ENCODE data around the gene CDKL4.
"Not testable (repeated sequence)": the region's sequence is repeated elsewhere in the genome, so short reads cannot be mapped to it uniquely, and the experiment has no call there.

CDKL4 gene

GRCh38 chr2:39144416-39144815 is 99.4 kb downstream of the CDKL4 start:
- H3K4me3 ChIP-seq (ENCODE audit: low read depth, low read length), result no peak overlapping the region
- DNase-seq (ENCODE audit: low read depth), result no peak
- TF ChIP-seq CTCF (IDR thresholded peaks at IDR 0.05; ENCODE audit: low read depth, low read length, missing control alignments), result no peak

- TF ChIP-seq CTCF (IDR thresholded peaks at IDR 0.05; ENCODE audit: low read depth, low read length, missing control alignments), result no peak
- H3K4me3 ChIP-seq (ENCODE audit: low read depth, low read length), result no peak overlapping the region
- DNase-seq (ENCODE audit: low read depth), result no peak
These were observed 100.7 kb downstream of the CDKL4 start for GRCh38 chr2:39142904-39143605.

GRCh38 chr2:39141334-39142271 is 102.2 kb downstream of the CDKL4 start:
- no peak for TF ChIP-seq CTCF (IDR thresholded peaks at IDR 0.05; ENCODE audit: low read depth, low read length, missing control alignments)
- no peak overlapping the region for H3K4me3 ChIP-seq (ENCODE audit: low read depth, low read length)
- no peak for DNase-seq (ENCODE audit: low read depth)

DNA sequence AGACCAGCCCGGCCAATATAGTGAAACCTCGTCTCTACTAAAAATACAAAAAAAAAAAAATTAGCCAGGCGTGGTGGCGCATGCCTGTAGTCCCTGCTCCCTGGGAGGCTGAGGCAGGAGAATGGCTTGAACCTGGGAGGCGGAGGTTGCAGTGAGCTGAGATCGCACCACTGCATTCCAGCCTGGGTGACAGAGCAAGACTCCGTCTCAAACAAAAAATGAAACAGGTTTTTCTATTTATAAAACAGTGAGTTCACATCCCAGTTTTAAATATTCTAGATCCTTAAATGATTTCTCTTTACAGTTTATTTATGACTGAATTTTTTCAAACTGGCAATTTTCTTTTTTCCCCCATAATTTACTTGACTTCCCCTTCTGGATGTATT is 102.8 kb downstream of the CDKL4 start:
- DNase-seq (ENCODE audit: low read depth); H3K4me3 ChIP-seq (ENCODE audit: low read depth, low read length): not testable (repeated sequence)

GRCh38 chr2:39140322-39140847 is 103.4 kb downstream of the CDKL4 start:
- H3K4me3 ChIP-seq (ENCODE audit: low read depth, low read length), result no peak overlapping the region
- no peak for DNase-seq (ENCODE audit: low read depth)
- no peak for TF ChIP-seq CTCF (IDR thresholded peaks at IDR 0.05; ENCODE audit: low read depth, low read length, missing control alignments)

DNA sequence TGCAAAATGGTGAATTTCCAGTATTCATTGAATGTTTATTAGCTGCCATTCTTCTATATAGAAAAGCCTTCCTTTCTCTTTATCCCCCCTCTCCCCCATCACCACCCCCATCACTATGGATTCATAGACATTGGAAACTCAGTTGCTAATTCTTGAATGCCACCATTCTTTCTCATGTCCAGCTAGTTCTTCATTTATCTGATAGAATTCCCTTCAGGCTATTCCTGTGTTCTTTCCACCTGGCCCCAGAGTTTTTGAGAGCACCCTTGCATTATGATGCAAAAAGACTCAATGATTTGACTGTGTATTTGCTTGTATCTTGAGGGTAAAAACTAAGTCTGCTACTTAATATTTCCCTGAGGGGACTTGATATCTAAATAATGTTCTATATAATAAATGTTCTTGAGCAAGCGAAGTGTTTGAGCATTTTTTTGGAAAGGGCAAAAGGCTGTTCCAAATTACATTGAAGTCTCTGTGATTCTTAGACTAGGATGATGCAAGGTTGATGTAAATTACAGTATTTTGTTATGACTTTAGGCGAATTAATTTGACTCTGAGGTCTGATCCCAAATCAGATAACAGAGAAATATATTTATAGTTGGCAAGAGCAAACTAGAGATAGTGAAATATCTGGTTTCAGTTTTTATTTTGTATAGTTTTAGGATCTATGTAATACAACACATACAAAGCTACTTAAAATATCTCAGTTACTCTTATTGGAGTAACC is 104.1 kb downstream of the CDKL4 start:
- no peak for TF ChIP-seq CTCF (IDR thresholded peaks at IDR 0.05; ENCODE audit: low read depth, low read length, missing control alignments)
- no peak for DNase-seq (ENCODE audit: low read depth)
- no peak overlapping the region for H3K4me3 ChIP-seq (ENCODE audit: low read depth, low read length)

GRCh38 chr2:39138837-39139211 is 104.9 kb downstream of the CDKL4 start:
- H3K4me3 ChIP-seq (ENCODE audit: low read depth, low read length), result no peak overlapping the region
- no peak for TF ChIP-seq CTCF (IDR thresholded peaks at IDR 0.05; ENCODE audit: low read depth, low read length, missing control alignments)
- no peak for DNase-seq (ENCODE audit: low read depth)

GRCh38 chr2:39138187-39138836 is 105.5 kb downstream of the CDKL4 start:
- not testable (repeated sequence) for H3K4me3 ChIP-seq (ENCODE audit: low read depth, low read length)

More at GRCh38 chr2:39138187-39138836, 105.5 kb downstream of the CDKL4 start:
- DNase-seq (ENCODE audit: low read depth), result not testable (repeated sequence)

Measured in GM12864 (cell line).